Measurements from ENCODE around the gene IRAK2. TPM values are rescaled to one million over a fixed set of nuclear protein-coding genes. Genes with fewer than 3 reads are reported as not detected.
"Not testable (repeated sequence)": the region's sequence is repeated elsewhere in the genome, so short reads cannot be mapped to it uniquely, and the experiment has no call there.

Gene IRAK2
- total RNA-seq, 1 donor from 2014 or later = 5.1 TPM

- intact Hi-C loops (cut with micrococcal nuclease); H3K27me3 Mint-ChIP-seq; H3K4me3 Mint-ChIP-seq; H3K9me3 Mint-ChIP-seq; H3K27ac Mint-ChIP-seq; DNase-seq: not testable (repeated sequence)
- H3K36me3 Mint-ChIP-seq (ENCODE audit: low read depth) = peaks cover 66% of the 10 kb centered on the region
- peaks cover 35% of the 10 kb centered on the region for H3K4me1 Mint-ChIP-seq
Measured at GRCh38 chr3:10272476-10272875, 107.8 kb downstream of the IRAK2 start.

DNA sequence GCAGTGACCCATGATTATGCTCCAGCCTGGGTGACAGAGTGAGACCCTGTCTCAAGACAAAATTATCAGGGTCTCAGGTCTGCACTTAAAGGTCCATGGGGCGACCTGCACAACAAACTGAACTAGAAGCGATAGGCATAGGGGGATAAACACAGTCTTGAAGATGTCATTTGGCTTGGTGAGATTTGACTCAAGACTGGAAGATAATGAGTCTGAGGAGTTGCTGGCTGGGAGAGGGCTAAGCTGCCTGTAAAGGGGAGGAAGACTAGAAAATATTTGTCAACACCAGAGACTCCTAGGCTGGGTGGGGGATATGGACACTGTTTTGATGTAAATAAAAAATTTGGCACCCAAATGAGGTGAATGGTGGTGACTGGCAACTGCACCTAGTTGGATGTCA lies 108.3 kb downstream of the IRAK2 start:
- peaks cover 68% of the 10 kb centered on the region for H3K36me3 Mint-ChIP-seq (ENCODE audit: low read depth)
- no peaks in the 10 kb centered on the region for H3K27me3 Mint-ChIP-seq
- DNase-seq = no peak
- intact Hi-C loops (cut with micrococcal nuclease) = no loop called here
- H3K4me1 Mint-ChIP-seq = peaks cover 34% of the 10 kb centered on the region
- peak overlapping the region; percentile 48 for H3K27ac Mint-ChIP-seq
- H3K4me3 Mint-ChIP-seq = peak overlapping the region; percentile 8
- no peaks in the 10 kb centered on the region for H3K9me3 Mint-ChIP-seq

- no peak for DNase-seq
- peak overlapping the region; percentile 48 for H3K27ac Mint-ChIP-seq
- peak overlapping the region; percentile 8 for H3K4me3 Mint-ChIP-seq
- H3K27me3 Mint-ChIP-seq = no peaks in the 10 kb centered on the region
- H3K36me3 Mint-ChIP-seq (ENCODE audit: low read depth) = peaks cover 69% of the 10 kb centered on the region
- intact Hi-C loops (cut with micrococcal nuclease) = no loop called here
- H3K9me3 Mint-ChIP-seq = no peaks in the 10 kb centered on the region
- peaks cover 34% of the 10 kb centered on the region for H3K4me1 Mint-ChIP-seq
Measured at GRCh38 chr3:10273702-10274305, 109.1 kb downstream of the IRAK2 start.

DNA sequence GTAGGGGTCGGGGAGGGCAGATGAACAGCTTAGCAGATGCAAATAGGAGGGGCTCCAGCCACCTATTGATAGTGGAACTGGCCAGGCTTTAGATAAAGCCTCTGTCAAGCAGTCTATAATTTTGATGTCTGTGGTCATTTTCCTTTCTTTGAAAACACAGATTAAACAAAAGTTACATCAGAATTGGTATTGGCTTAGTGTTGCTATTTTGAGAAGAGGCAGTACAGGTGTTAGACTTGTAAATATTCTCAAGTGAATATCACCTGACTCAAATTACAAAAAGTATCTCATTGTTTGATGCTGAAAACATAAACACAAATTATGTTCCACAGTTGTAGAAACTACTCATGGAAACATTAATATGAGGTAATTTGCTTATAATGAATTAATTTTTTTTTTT lies 109.9 kb downstream of the IRAK2 start:
- H3K27me3 Mint-ChIP-seq = no peaks in the 10 kb centered on the region
- H3K4me3 Mint-ChIP-seq = no peak overlapping the region
- H3K4me1 Mint-ChIP-seq = peaks cover 36% of the 10 kb centered on the region
- intact Hi-C loops (cut with micrococcal nuclease) = no loop called here
- no peaks in the 10 kb centered on the region for H3K9me3 Mint-ChIP-seq
- H3K36me3 Mint-ChIP-seq (ENCODE audit: low read depth) = peaks cover 72% of the 10 kb centered on the region
- no peak overlapping the region for H3K27ac Mint-ChIP-seq
- DNase-seq = no peak

DNA sequence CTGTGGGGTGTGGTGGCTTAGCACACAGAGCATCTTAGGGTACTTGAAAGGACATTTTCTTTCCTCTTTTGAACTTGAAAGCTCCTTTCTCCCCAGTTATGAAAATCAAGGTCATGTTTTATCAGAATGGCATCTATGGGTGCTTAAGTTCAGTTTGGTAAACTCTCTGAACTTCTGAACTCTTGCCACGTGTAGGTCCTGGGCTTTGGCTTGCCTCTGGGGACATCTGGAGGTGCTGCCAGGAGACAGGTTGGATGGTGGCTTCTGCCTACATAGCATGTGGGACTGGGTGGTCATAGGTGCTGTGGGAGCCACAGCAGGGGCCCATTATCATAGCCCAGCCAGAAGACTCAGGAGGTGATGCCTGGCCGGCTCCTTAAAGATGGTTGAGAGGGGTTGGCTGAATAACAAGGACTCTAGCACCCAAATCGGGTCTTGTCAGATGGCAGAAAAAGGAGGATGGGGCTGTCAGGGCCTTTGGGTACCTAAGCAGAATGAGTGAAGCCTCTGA lies 112.5 kb downstream of the IRAK2 start:
- H3K27me3 Mint-ChIP-seq = no peaks in the 10 kb centered on the region
- H3K36me3 Mint-ChIP-seq (ENCODE audit: low read depth) = peaks cover 67% of the 10 kb centered on the region
- H3K4me3 Mint-ChIP-seq = no peak overlapping the region
- peak overlapping the region; percentile 57 for H3K27ac Mint-ChIP-seq
- no peak for DNase-seq
- intact Hi-C loops (cut with micrococcal nuclease) = no loop called here
- H3K9me3 Mint-ChIP-seq = no peaks in the 10 kb centered on the region
- peaks cover 51% of the 10 kb centered on the region for H3K4me1 Mint-ChIP-seq

GRCh38 chr3:10278501-10278900 lies 113.8 kb downstream of the IRAK2 start:
- Mint-ChIP-seq H3K27ac (peak overlapping the region; percentile 70), H3K36me3 (ENCODE audit: low read depth) (peaks cover 70% of the 10 kb centered on the region), H3K4me3 (no peak overlapping the region), H3K4me1 (peaks cover 51% of the 10 kb centered on the region), H3K27me3 (no peaks in the 10 kb centered on the region), H3K9me3 (no peaks in the 10 kb centered on the region)
- DNase-seq = no peak
- intact Hi-C loops (cut with micrococcal nuclease) = no loop called here

GRCh38 chr3:10279384-10280176 lies 114.9 kb downstream of the IRAK2 start:
- H3K36me3 Mint-ChIP-seq (ENCODE audit: low read depth) = peaks cover 67% of the 10 kb centered on the region
- intact Hi-C loops (cut with micrococcal nuclease) = no loop called here
- DNase-seq = no peak
- no peaks in the 10 kb centered on the region for H3K9me3 Mint-ChIP-seq
- no peak overlapping the region for H3K4me3 Mint-ChIP-seq
- H3K4me1 Mint-ChIP-seq = peaks cover 53% of the 10 kb centered on the region
- peak overlapping the region; percentile 51 for H3K27ac Mint-ChIP-seq
- H3K27me3 Mint-ChIP-seq = no peaks in the 10 kb centered on the region

- peaks cover 69% of the 10 kb centered on the region for H3K36me3 Mint-ChIP-seq (ENCODE audit: low read depth)
- no peaks in the 10 kb centered on the region for H3K27me3 Mint-ChIP-seq
- peaks cover 58% of the 10 kb centered on the region for H3K4me1 Mint-ChIP-seq
- intact Hi-C loops (cut with micrococcal nuclease) = no loop called here
- DNase-seq = no peak
- H3K27ac Mint-ChIP-seq = peak overlapping the region; percentile 51
- no peak overlapping the region for H3K4me3 Mint-ChIP-seq
- H3K9me3 Mint-ChIP-seq = no peaks in the 10 kb centered on the region
Measured at GRCh38 chr3:10280177-10280529, 115.4 kb downstream of the IRAK2 start.

DNA sequence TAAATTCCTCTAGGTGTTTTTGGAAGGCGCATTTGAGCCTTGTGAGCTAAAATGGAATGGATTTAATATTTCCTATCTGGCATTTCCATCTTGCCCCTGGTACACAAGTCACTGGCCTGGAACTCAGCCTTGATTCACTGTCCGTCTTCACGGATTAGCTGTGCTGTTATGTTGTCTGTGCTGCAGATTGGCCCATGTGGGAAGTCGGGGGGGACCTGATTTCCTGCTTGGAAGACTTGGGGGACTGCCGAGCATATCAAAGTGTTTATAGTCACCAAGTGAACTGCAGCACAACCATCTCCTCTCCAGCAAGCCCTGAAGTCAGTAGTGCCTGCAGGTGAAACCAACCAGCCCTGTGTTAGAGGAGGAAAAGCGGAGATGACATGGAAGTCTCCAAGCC lies 115.9 kb downstream of the IRAK2 start:
- Mint-ChIP-seq H3K27me3 (no peaks in the 10 kb centered on the region), H3K27ac (no peak overlapping the region), H3K9me3 (no peaks in the 10 kb centered on the region), H3K4me1 (peaks cover 60% of the 10 kb centered on the region), H3K36me3 (ENCODE audit: low read depth) (peaks cover 67% of the 10 kb centered on the region), H3K4me3 (no peak overlapping the region)
- no peak for DNase-seq
- intact Hi-C loops (cut with micrococcal nuclease) = no loop called here

- intact Hi-C loops (cut with micrococcal nuclease) = no loop called here
- no peak for DNase-seq
- Mint-ChIP-seq H3K27ac (peak overlapping the region; percentile 69), H3K27me3 (no peaks in the 10 kb centered on the region), H3K36me3 (ENCODE audit: low read depth) (peaks cover 70% of the 10 kb centered on the region), H3K4me3 (peak overlapping the region; percentile 49), H3K4me1 (peaks cover 64% of the 10 kb centered on the region), H3K9me3 (no peaks in the 10 kb centered on the region)
Measured at GRCh38 chr3:10281951-10282350, 117.2 kb downstream of the IRAK2 start.

DNA sequence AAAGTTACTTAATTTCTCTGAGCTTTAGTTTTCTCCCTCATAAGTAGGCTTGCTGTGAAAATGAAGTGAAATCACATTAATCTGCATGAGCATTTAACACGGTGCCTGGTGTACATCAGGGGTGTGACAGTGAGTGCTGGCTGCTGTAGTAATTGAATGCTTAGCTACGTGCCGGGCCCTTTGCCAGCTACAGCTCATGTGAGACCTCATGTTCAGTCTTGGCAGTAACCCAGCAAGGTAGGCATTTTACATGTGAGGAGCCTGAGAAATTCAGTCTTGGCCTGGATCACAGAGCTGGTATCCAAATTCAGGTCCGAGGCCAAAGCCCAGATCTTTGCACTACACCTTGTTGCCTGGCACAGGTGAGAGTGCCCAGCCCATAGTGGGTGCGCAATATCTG lies 118.9 kb downstream of the IRAK2 start:
- no peak for DNase-seq
- intact Hi-C loops (cut with micrococcal nuclease) = no loop called here
- peaks cover 61% of the 10 kb centered on the region for H3K4me1 Mint-ChIP-seq
- peak overlapping the region; percentile 84 for H3K27ac Mint-ChIP-seq
- peaks cover 68% of the 10 kb centered on the region for H3K36me3 Mint-ChIP-seq (ENCODE audit: low read depth)
- peak overlapping the region; percentile 56 for H3K4me3 Mint-ChIP-seq
- H3K27me3 Mint-ChIP-seq = no peaks in the 10 kb centered on the region
- H3K9me3 Mint-ChIP-seq = no peaks in the 10 kb centered on the region

- intact Hi-C loops (cut with micrococcal nuclease) = no loop called here
- Mint-ChIP-seq H3K4me1 (peaks cover 55% of the 10 kb centered on the region), H3K36me3 (ENCODE audit: low read depth) (peaks cover 68% of the 10 kb centered on the region), H3K27me3 (no peaks in the 10 kb centered on the region), H3K27ac (peak overlapping the region; percentile 84), H3K9me3 (no peaks in the 10 kb centered on the region), H3K4me3 (peak overlapping the region; percentile 56)
- DNase-seq = peak; percentile 76
Measured at GRCh38 chr3:10284496-10284895, 119.8 kb downstream of the IRAK2 start.

GRCh38 chr3:10285272-10286132 lies 120.8 kb downstream of the IRAK2 start:
- Mint-ChIP-seq H3K4me3 (peak overlapping the region; percentile 28), H3K27ac (peak overlapping the region; percentile 67), H3K9me3 (no peaks in the 10 kb centered on the region), H3K27me3 (no peaks in the 10 kb centered on the region), H3K4me1 (peaks cover 48% of the 10 kb centered on the region), H3K36me3 (ENCODE audit: low read depth) (peaks cover 59% of the 10 kb centered on the region)
- intact Hi-C loops (cut with micrococcal nuclease) = no loop called here
- DNase-seq = no peak

- Mint-ChIP-seq H3K9me3 (no peaks in the 10 kb centered on the region), H3K4me3 (no peak overlapping the region), H3K36me3 (ENCODE audit: low read depth) (peaks cover 53% of the 10 kb centered on the region), H3K27ac (peak overlapping the region; percentile 67), H3K4me1 (peaks cover 42% of the 10 kb centered on the region), H3K27me3 (no peaks in the 10 kb centered on the region)
- intact Hi-C loops (cut with micrococcal nuclease) = no loop called here
- DNase-seq = no peak
Measured at GRCh38 chr3:10286133-10286524, 121.4 kb downstream of the IRAK2 start.

Measured in activated CD4-positive, alpha-beta T cell treated with anti-CD3 and anti-CD28 coated beads, Interleukin-2, amount 10 ng/mL, durations not matched to agents 24 days and 14 days (primary cell).